PFSK-1 (cell line): ENCODE data around the gene SRL.

Experiments used
- POLR2AphosphoS5 ChIP-seq: IDR thresholded peaks from 2 replicates; pipeline ENCODE4 v1.6.1; 2012; ENCODE audit warnings: low read depth, mild to moderate bottlenecking, control low read depth, low read length, moderate library complexity
- TAF1 ChIP-seq: IDR thresholded peaks from 2 replicates; pipeline ENCODE4 v1.6.1; 2012; ENCODE audit warnings: low read length, control low read depth, borderline replicate concordance; ENCODE audit not compliant: insufficient read depth

DNA sequence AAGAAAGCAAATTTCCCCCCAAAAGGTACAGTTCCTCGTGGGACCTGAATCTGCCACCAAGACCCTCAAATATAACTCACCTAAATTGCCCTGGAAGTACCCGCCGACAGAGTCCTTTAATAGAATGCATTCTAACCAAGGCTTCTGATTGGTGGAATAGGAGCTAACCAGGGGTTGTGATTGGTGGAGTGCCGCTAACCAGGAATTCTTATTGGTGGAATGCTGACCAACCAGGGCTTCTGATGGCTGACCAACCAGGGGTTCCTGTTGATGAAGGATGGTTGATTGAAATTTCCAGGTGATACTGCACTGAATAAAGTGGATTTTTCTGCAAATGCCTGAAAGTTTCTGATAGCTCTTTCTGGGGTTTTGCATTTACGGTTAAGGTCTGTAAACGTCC lies 24.5 kb upstream of the SRL start:
- TF ChIP-seq TAF1 (no peak), POLR2AphosphoS5 (no peak)
